SU-DHL-6 (cell line): ENCODE data around the gene DIPK2A.

Experiments used
- H2AFZ ChIP-seq: fragments of 200-600 bp; sonication (generic); 2 replicates; pipeline ENCODE4 v1.6.1; 2014; ENCODE audit warnings: low read depth, mild to moderate bottlenecking, moderate library complexity, mixed read lengths, antibody characterized with exemption, low read length; ENCODE audit not compliant: severe bottlenecking
- H3F3A ChIP-seq: fragments of 200-600 bp; shearing (Covaris generic); 2 replicates; pipeline ENCODE4 v1.6.0; 2016; ENCODE audit warnings: antibody characterized with exemption, mild to moderate bottlenecking; ENCODE audit not compliant: insufficient read depth
- H3K27ac ChIP-seq: fragments of 200-600 bp; sonication (generic); 2 replicates; pipeline ENCODE4 v1.5.1; 2016; ENCODE audit warnings: low read depth, mild to moderate bottlenecking, low read length, moderate library complexity, mixed read lengths
- H3K27me3 ChIP-seq: fragments of 200-600 bp; sonication (generic), shearing (Covaris generic); 2 replicates; pipeline ENCODE4 v1.6.0; 2014; ENCODE audit warnings: mild to moderate bottlenecking, low read length
- H3K36me3 ChIP-seq: fragments of 200-600 bp; sonication (generic); 2 replicates; pipeline ENCODE4 v1.6.1; 2014; ENCODE audit warnings: mild to moderate bottlenecking, low read length, mixed read lengths
- H3K4me2 ChIP-seq: fragments of 300-600, 200-600 bp; shearing (Covaris generic), sonication (generic); 2 replicates; pipeline ENCODE4 v1.6.0; 2014; ENCODE audit warnings: low read length, low read depth, mild to moderate bottlenecking; ENCODE audit not compliant: poor library complexity, severe bottlenecking
- H3K4me3 ChIP-seq: fragments of 200-600 bp; sonication (generic); 2 replicates; pipeline ENCODE4 v1.5.1; 2014; ENCODE audit warnings: antibody characterized with exemption, low read length, mild to moderate bottlenecking, mixed read lengths; ENCODE audit not compliant: insufficient read depth, poor library complexity, severe bottlenecking
- H3K79me2 ChIP-seq: fragments of 200-600 bp; sonication (generic); 2 replicates; pipeline ENCODE4 v1.6.1; 2014; ENCODE audit warnings: mild to moderate bottlenecking, low read length, moderate library complexity; ENCODE audit not compliant: insufficient read depth
- H3K9ac ChIP-seq: fragments of 200-600 bp; sonication (generic); 2 replicates; pipeline ENCODE4 v1.7.0; 2014; ENCODE audit warnings: mild to moderate bottlenecking, low read length
- H3K9me2 ChIP-seq: fragments of 200-600 bp; sonication (generic); replicated peaks from 2 replicates; pipeline ENCODE4 v1.6.1; 2014; ENCODE audit warnings: low read length; ENCODE audit not compliant: insufficient read depth
- H3K9me3 ChIP-seq: fragments of 200-600 bp; sonication (generic); 2 replicates; pipeline ENCODE4 v1.6.1; 2014; ENCODE audit warnings: low read length, mixed read lengths; ENCODE audit not compliant: insufficient read depth
- H4K20me1 ChIP-seq: fragments of 200-600 bp; sonication (generic); 2 replicates; pipeline ENCODE4 v1.6.1; 2014; ENCODE audit warnings: low read depth, mild to moderate bottlenecking, antibody characterized with exemption, low read length, moderate library complexity, mixed read lengths
- EZH2phosphoT487 ChIP-seq: fragments of 200-600 bp; sonication (generic), shearing (Covaris generic); conservative IDR thresholded peaks from 2 replicates; pipeline ENCODE4 v1.6.1; 2018; ENCODE audit warnings: mild to moderate bottlenecking, antibody characterized with exemption, low read length, moderate library complexity, mixed read lengths
- TF ChIP-seq, protein P1 (sequence below): fragments of 200-600 bp; sonication (generic); IDR thresholded peaks from one replicate; pipeline ENCODE4 v1.5.1; 2017; ENCODE audit warnings: antibody characterized with exemption, mild to moderate bottlenecking, low read length, moderate library complexity; ENCODE audit not compliant: insufficient read depth, poor library complexity, severe bottlenecking

DIPK2A gene

GRCh38 chr3:143973259-143974021 is 1.8 kb downstream of the DIPK2A start:
- Histone ChIP-seq H3K36me3 (no peaks in the 10 kb centered on the region), H3K9me2 (no peaks in the 10 kb centered on the region), H4K20me1 (peaks cover 51% of the 10 kb centered on the region), H3K79me2 (peaks cover 57% of the 10 kb centered on the region), H3K4me3 (peak overlapping the region; percentile 98), H3K9me3 (no peaks in the 10 kb centered on the region), H3F3A (peaks cover 6% of the 10 kb centered on the region; the same call in 1 of the 2 replicates), H3K4me2 (peak overlapping the region; percentile 98), H3K9ac (peak overlapping the region; percentile 95), H3K27me3 (no peaks in the 10 kb centered on the region), H2AFZ (peak overlapping the region; percentile 63), H3K27ac (peak overlapping the region; percentile 98)
- TF ChIP-seq EZH2phosphoT487, result no peak
- TF ChIP-seq, protein P1, sequence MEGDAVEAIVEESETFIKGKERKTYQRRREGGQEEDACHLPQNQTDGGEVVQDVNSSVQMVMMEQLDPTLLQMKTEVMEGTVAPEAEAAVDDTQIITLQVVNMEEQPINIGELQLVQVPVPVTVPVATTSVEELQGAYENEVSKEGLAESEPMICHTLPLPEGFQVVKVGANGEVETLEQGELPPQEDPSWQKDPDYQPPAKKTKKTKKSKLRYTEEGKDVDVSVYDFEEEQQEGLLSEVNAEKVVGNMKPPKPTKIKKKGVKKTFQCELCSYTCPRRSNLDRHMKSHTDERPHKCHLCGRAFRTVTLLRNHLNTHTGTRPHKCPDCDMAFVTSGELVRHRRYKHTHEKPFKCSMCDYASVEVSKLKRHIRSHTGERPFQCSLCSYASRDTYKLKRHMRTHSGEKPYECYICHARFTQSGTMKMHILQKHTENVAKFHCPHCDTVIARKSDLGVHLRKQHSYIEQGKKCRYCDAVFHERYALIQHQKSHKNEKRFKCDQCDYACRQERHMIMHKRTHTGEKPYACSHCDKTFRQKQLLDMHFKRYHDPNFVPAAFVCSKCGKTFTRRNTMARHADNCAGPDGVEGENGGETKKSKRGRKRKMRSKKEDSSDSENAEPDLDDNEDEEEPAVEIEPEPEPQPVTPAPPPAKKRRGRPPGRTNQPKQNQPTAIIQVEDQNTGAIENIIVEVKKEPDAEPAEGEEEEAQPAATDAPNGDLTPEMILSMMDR, result no peak

DNA sequence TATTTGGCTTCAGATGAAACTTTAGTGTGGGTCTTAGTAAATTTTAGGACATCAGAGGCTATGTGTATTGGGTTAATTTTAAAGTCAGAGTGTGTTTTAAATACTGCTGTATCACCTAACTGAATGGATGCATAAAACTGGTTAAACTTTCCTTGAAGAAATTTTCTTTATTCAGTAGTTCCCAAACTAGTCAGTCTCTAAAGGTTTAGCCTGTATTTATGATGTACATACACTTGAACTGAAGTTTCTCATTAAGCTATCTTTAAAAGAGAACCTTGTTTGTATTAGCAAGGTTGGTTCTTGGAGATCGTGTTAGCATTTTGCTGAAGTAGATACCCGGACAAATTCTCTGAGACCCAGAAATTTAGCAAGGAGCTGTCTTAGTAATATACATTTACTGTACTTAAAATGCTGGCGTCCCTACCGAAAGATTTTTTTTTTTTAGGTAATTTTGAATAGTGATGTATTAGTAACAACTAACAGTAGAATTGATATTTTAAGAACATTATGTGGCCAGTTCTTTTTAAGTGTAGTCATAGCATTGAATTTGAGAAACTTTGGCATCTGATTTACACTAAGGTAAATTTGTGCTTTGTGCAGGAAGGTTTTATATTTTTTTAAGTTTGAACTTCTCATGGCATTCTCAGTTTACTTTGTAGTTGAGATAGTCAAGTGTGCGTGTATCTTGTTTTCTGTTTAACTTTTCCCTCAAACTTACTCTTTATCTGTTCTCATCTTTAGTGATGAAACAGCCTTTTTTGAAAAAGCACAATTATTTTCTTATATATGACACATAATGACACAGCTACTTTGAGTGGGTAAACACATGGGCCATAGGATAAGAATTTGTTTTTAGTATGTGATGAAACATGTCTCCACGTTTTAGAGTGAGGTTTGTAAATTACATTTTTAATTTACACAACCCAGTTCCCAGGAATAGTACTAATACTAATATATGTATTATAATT is 2.9 kb downstream of the DIPK2A start:
- no peak overlapping the region for H3K27ac ChIP-seq
- peak overlapping the region; percentile 95 for H3K9ac ChIP-seq
- no peaks in the 10 kb centered on the region for H3K9me3 ChIP-seq
- peaks cover 6% of the 10 kb centered on the region; the same call in 1 of the 2 replicates for H3F3A ChIP-seq
- no peaks in the 10 kb centered on the region for H3K9me2 ChIP-seq
- no peaks in the 10 kb centered on the region for H3K27me3 ChIP-seq
- H3K36me3 ChIP-seq, result no peaks in the 10 kb centered on the region
- TF ChIP-seq, protein P1, result no peak
- TF ChIP-seq EZH2phosphoT487, result no peak
- H3K79me2 ChIP-seq, result peaks cover 68% of the 10 kb centered on the region
- peaks cover 62% of the 10 kb centered on the region for H4K20me1 ChIP-seq
- H3K4me2 ChIP-seq, result peak overlapping the region; percentile 98
- no peak overlapping the region for H2AFZ ChIP-seq
- H3K4me3 ChIP-seq, result peak overlapping the region; percentile 98

GRCh38 chr3:143975554-143976152 is 4.0 kb downstream of the DIPK2A start:
- peak overlapping the region; percentile 98 for H3K4me2 ChIP-seq
- TF ChIP-seq EZH2phosphoT487, result no peak
- TF ChIP-seq, protein P1, result peak; percentile 45
- peaks cover 79% of the 10 kb centered on the region for H3K79me2 ChIP-seq
- no peaks in the 10 kb centered on the region for H3K9me3 ChIP-seq
- no peaks in the 10 kb centered on the region for H3K27me3 ChIP-seq
- H3K27ac ChIP-seq, result no peak overlapping the region
- H2AFZ ChIP-seq, result no peak overlapping the region
- H3K9ac ChIP-seq, result peak overlapping the region; percentile 95; the same call in 1 of the 2 replicates
- H3K4me3 ChIP-seq, result peak overlapping the region; percentile 98
- H3F3A ChIP-seq, result peaks cover 6% of the 10 kb centered on the region; the same call in 1 of the 2 replicates
- H3K9me2 ChIP-seq, result no peaks in the 10 kb centered on the region
- H4K20me1 ChIP-seq, result peaks cover 66% of the 10 kb centered on the region
- H3K36me3 ChIP-seq, result no peaks in the 10 kb centered on the region
